ENCODE measurements around the gene VAV2. TPM values are rescaled to one million over a fixed set of nuclear protein-coding genes. Genes with fewer than 3 reads are reported as not detected.

The VAV2 gene
- total RNA-seq, 4 donors from 2014 or later, result 9.1 to 13.5 (median 10.1) TPM

DNA sequence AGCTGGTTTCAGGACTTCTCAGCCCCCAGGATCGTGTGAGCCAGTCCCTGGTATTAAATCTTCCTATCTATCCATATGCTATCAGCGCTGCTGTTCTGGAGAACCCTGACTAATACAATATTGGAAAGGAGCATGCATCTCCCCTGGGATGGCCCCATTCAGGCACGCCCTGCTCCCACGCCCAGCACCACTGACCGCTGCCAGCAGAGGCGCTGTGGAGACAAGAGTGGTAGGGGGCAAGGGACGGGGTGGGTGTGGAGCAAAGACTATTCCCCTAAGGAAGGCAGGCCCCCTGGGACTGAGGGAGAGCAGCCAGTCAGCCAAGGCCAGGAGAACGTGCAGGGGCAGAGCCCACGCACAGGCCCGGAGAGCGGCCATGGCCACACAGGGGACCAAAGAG is 116.0 kb downstream of the VAV2 start:
- TF ChIP-seq CTCF (IDR thresholded peaks at IDR 0.05) (peak in 1 of 3 experiments; percentile 5), POLR2AphosphoS5 (IDR thresholded peaks at IDR 0.05) (no peak), POLR2A (IDR thresholded peaks at IDR 0.05; ENCODE audit: low read depth) (no peak)
- H3K27me3 ChIP-seq, result no peaks in the 10 kb centered on the region
- no peak overlapping the region for H3K4me3 ChIP-seq
- WGBS, result 85% methylated on average over 7 of the region's 11 CpGs
- H3K4me1 ChIP-seq, result peaks cover 0 to 9% (median 0%) of the 10 kb centered on the region in 4 donors
- H3K27ac ChIP-seq (replicated peaks in 1 of 4), result no peak overlapping the region
- DNase-seq (ENCODE audit: extremely low spot score), result no peak
- no peaks in the 10 kb centered on the region for H3K9me3 ChIP-seq
- intact Hi-C loops (cut with DNase I), result no loop called here
- H3K36me3 ChIP-seq, result no peaks in the 10 kb centered on the region

- Histone ChIP-seq H3K27ac (replicated peaks in 1 of 4) (no peak overlapping the region), H3K4me1 (peaks cover 0 to 9% (median 0%) of the 10 kb centered on the region in 4 donors), H3K36me3 (no peaks in the 10 kb centered on the region), H3K27me3 (no peaks in the 10 kb centered on the region), H3K4me3 (no peak overlapping the region), H3K9me3 (no peaks in the 10 kb centered on the region)
- no peak for DNase-seq (ENCODE audit: extremely low spot score)
- TF ChIP-seq POLR2AphosphoS5 (IDR thresholded peaks at IDR 0.05) (no peak), CTCF (IDR thresholded peaks at IDR 0.05) (no peak), EP300 (IDR thresholded peaks at IDR 0.05) (no peak), POLR2A (IDR thresholded peaks at IDR 0.05; ENCODE audit: low read depth) (no peak)
- WGBS, result no CpG with 5 or more reads among the region's 11 CpGs
- intact Hi-C loops (cut with DNase I), result no loop called here
These were observed 117.0 kb downstream of the VAV2 start for GRCh38 chr9:133875131-133875530.

- H3K27me3 ChIP-seq, result no peaks in the 10 kb centered on the region
- DNase-seq (ENCODE audit: extremely low spot score), result no peak
- H3K4me3 ChIP-seq, result no peak overlapping the region
- H3K27ac ChIP-seq (replicated peaks in 1 of 4), result no peak overlapping the region
- intact Hi-C loops (cut with DNase I), result no loop called here
- no peaks in the 10 kb centered on the region for H3K36me3 ChIP-seq
- TF ChIP-seq POLR2AphosphoS5 (IDR thresholded peaks at IDR 0.05) (no peak), EP300 (IDR thresholded peaks at IDR 0.05) (no peak), POLR2A (IDR thresholded peaks at IDR 0.05; ENCODE audit: low read depth) (no peak), CTCF (IDR thresholded peaks at IDR 0.05) (no peak)
- H3K4me1 ChIP-seq, result peaks cover 0 to 9% (median 0%) of the 10 kb centered on the region in 4 donors
- no peaks in the 10 kb centered on the region for H3K9me3 ChIP-seq
- 88% methylated on average over 9 of the region's 10 CpGs for WGBS
These were observed 117.5 kb downstream of the VAV2 start for GRCh38 chr9:133874659-133875058.

DNA sequence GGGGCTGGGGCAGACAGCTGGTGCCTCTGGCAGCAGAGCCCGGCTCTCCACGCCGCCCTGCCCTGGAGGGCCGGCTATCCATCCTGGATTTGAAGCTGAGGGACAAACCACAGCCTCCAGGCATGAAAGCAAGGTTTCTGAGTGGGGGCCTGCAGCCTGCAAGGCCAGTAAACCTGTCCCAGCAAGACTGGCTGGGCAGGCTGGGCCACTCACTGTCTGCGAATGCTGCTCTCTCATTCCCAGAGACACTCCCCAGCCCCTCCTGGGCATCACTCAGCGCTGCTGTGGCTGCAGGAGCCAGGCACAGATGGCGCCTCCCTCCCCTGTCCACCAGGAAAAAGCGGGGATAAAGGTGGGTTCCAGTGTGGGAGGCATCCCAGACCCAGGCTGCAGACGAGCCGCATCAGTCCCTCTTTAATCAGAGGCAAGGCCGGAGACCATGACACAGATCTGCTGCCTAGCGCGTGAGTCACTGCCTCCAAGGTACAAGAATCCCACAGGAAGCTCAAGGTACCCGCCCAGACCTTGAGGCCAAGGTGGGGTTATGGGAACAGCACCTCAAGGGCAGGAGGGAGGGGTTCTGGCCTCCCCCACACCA is 118.0 kb downstream of the VAV2 start:
- no peaks in the 10 kb centered on the region for H3K36me3 ChIP-seq
- H3K9me3 ChIP-seq, result no peaks in the 10 kb centered on the region
- no peak for DNase-seq (ENCODE audit: extremely low spot score)
- WGBS, result 86% methylated on average over 6 of the region's 14 CpGs
- H3K27me3 ChIP-seq, result no peaks in the 10 kb centered on the region
- H3K4me1 ChIP-seq, result peaks cover 0 to 9% (median 0%) of the 10 kb centered on the region in 4 donors
- no peak overlapping the region for H3K27ac ChIP-seq (replicated peaks in 1 of 4)
- no peak overlapping the region for H3K4me3 ChIP-seq
- no peak for TF ChIP-seq CTCF (IDR thresholded peaks at IDR 0.05)
- TF ChIP-seq EP300 (IDR thresholded peaks at IDR 0.05), result no peak
- no peak for TF ChIP-seq POLR2AphosphoS5 (IDR thresholded peaks at IDR 0.05)
- no peak for TF ChIP-seq POLR2A (IDR thresholded peaks at IDR 0.05; ENCODE audit: low read depth)
- intact Hi-C loops (cut with DNase I), result no loop called here

DNA sequence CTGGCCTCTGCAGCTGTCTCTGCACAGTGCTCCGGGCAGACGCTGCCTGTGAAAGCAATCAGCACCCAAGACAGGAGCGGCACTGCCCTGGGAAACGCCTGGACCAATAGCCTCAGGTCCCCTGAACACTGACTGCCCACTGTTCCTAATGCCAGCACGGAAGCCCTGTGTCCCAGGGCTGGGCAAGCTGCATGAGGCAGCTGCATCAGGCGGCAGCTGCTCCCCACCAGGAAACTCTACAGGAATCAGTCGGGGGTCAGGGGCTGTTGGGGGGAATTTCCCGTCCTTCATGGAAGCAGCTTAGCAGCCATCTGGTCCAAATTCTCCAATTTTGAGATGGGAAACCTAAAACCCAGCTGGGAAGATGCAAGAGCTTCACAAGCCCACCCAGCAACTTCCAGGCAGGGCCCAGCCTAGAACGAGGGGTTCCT is 118.6 kb downstream of the VAV2 start:
- H3K27me3 ChIP-seq, result no peaks in the 10 kb centered on the region
- no peaks in the 10 kb centered on the region for H3K9me3 ChIP-seq
- no peak overlapping the region for H3K4me3 ChIP-seq
- no peak overlapping the region for H3K27ac ChIP-seq (replicated peaks in 1 of 4)
- no peak for DNase-seq (ENCODE audit: extremely low spot score)
- intact Hi-C loops (cut with DNase I), result no loop called here
- TF ChIP-seq POLR2AphosphoS5 (IDR thresholded peaks at IDR 0.05) (no peak), POLR2A (IDR thresholded peaks at IDR 0.05; ENCODE audit: low read depth) (no peak), EP300 (IDR thresholded peaks at IDR 0.05) (no peak), CTCF (IDR thresholded peaks at IDR 0.05) (no peak)
- H3K4me1 ChIP-seq, result peaks cover 0 to 9% (median 0%) of the 10 kb centered on the region in 4 donors
- 88% methylated on average over 2 of the region's 9 CpGs for WGBS
- H3K36me3 ChIP-seq, result no peaks in the 10 kb centered on the region

Data from esophagus muscularis mucosa (tissue), 4 donors.